HUES48 (cell line): ENCODE data around the gene SLC3A2.
"Not testable (repeated sequence)": the region's sequence is repeated elsewhere in the genome, so short reads cannot be mapped to it uniquely, and the experiment has no call there.

Experiments
- H3K27ac ChIP-seq: one replicate; pipeline ENCODE4 v1.7.0; 2013; ENCODE audit warnings: low read depth, low read length, inconsistent platforms
- H3K27me3 ChIP-seq: 2 replicates; pipeline ENCODE4 v1.6.1; 2013; ENCODE audit warnings: mild to moderate bottlenecking, low read length; ENCODE audit not compliant: control insufficient read depth, insufficient read depth
- H3K36me3 ChIP-seq: 2 replicates; pipeline ENCODE4 v1.6.1; 2013; ENCODE audit warnings: low read length; ENCODE audit not compliant: control insufficient read depth, insufficient read depth
- H3K4me1 ChIP-seq: 2 replicates; pipeline ENCODE4 v1.6.1; 2013; ENCODE audit warnings: mild to moderate bottlenecking, low read length; ENCODE audit not compliant: control insufficient read depth, insufficient read depth
- H3K4me3 ChIP-seq: 2 replicates; pipeline ENCODE4 v1.5.1; 2013; ENCODE audit warnings: mild to moderate bottlenecking, low read depth, low read length
- H3K9ac ChIP-seq: 2 replicates; pipeline ENCODE4 v1.6.1; 2013; ENCODE audit warnings: mild to moderate bottlenecking, low read depth, low read length, moderate library complexity
- H3K9me3 ChIP-seq: 2 replicates; pipeline ENCODE4 v1.6.1; 2013; ENCODE audit warnings: low read length; ENCODE audit not compliant: control insufficient read depth, insufficient read depth

Gene SLC3A2

DNA sequence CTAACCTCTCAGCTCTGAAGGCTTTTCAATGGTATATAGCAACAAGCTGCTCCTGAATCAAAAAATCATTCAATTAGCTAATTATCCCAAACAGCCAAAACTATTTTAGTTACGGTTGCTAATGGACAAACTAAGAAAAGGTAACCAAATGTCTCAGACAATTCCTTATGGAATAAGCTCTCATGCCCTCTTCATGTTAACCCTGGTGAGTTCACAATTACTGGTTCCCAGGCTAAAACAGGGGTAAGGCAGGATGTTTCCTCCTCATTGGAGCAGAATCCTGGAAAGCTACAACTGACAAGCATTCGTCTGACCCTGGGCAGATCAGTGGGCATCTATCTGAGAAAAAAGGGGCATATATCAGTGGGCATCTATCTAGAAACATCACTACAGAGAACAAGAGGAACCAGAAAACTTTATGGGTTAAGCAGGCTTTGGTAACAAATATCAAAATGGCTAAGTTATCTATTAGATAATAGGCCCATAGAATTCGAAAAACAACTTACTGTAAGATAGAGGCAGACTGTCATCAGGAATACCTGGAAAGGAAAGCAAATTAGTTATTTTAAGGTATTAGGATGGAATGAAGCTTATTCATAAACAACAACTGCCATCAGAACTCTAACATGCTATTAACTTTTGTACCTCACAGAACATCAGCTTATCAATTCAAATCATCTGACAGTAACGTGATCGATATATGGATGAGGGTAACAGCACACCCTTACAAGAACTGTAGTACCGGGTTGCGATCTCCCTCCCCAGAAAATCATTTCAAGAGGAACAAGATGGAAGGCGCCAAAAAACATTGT, 26.5 kb upstream of the SLC3A2 start:
- peak overlapping the region; percentile 90 for H3K4me3 ChIP-seq
- no peaks in the 10 kb centered on the region for H3K9me3 ChIP-seq
- peak overlapping the region; percentile 99 for H3K27ac ChIP-seq
- no peaks in the 10 kb centered on the region for H3K27me3 ChIP-seq
- H3K36me3 ChIP-seq: peaks cover 41% of the 10 kb centered on the region
- H3K9ac ChIP-seq: peak overlapping the region; percentile 99
- H3K4me1 ChIP-seq: peaks cover 15% of the 10 kb centered on the region; the same call in 1 of the 2 replicates

DNA sequence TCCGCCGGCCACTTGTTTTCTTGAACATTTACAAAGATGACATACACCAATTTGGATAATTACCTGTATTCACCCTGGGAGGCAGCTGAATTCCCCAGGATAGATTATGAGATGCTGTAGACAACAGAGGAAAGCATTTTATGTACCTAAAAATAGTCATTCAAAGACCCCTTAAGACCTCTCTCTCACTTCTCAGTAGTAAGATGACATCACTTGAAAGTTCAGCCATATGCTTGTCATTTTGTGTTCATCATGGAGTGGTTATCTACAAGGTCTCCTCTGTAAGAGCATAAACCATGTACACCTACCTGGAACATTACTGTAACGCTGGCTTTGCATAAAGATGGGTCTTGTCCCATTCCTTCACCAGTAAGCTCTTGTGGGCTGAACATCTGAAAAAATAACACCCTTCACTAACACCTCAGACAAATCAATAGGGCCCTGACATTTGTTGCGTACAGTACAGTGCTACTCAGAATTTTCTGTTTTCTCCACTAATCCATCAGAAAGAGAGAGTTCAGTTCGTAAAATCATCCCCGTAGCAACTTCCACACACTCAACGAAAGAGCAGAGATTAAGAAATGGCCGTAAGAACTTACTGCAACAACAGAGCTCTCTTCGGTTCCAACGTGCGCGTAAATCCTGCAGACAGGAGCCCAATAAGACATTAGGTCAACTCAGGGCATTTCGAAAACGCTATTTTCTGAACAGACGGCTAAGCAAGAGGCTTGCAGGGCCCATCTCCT, 25.7 kb upstream of the SLC3A2 start:
- peaks cover 18% of the 10 kb centered on the region; the same call in 1 of the 2 replicates for H3K4me1 ChIP-seq

DNA sequence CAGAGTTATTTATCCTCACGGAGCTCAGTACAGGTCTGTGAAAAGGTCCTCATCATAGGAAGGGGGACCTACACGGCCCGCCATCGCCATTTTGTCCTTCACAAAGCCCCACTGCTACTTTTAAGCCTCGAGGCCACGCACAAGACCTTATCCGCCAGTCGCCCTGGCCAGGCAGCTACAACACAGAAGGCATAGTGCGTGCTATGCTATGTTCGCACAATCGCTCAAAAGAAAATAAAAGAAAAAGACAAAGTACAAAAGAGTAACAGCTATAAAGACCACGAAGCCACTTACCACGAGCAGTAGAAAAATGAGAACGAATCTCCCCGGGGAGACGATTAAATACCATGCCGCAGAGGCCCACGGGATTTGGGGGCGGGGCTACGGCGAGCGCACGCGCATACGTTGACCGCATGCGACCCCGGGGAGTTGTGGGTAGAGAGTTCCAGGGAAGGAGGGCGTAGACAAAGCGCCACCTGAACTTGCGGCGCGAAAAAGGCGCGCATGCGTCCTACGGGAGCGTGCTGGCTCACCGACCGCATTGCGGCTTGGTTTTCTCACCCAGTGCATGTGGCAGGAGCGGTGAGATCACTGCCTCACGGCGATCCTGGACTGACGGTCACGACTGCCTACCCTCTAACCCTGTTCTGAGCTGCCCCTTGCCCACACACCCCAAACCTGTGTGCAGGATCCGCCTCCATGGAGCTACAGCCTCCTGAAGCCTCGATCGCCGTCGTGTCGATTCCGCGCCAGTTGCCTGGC, 24.9 kb upstream of the SLC3A2 start:
- Histone ChIP-seq H3K27me3 (no peaks in the 10 kb centered on the region), H3K36me3 (peaks cover 46% of the 10 kb centered on the region), H3K9ac (peak overlapping the region; percentile 99), H3K9me3 (no peaks in the 10 kb centered on the region), H3K27ac (peak overlapping the region; percentile 99), H3K4me3 (peak overlapping the region; percentile 90), H3K4me1 (peaks cover 18% of the 10 kb centered on the region; the same call in 1 of the 2 replicates)

More for the DNA sequence above, 25.7 kb upstream of the SLC3A2 start:
- Histone ChIP-seq H3K36me3 (peaks cover 45% of the 10 kb centered on the region), H3K9ac (peak overlapping the region; percentile 99), H3K4me3 (peak overlapping the region; percentile 90), H3K9me3 (no peaks in the 10 kb centered on the region), H3K27ac (peak overlapping the region; percentile 99), H3K27me3 (no peaks in the 10 kb centered on the region)

DNA sequence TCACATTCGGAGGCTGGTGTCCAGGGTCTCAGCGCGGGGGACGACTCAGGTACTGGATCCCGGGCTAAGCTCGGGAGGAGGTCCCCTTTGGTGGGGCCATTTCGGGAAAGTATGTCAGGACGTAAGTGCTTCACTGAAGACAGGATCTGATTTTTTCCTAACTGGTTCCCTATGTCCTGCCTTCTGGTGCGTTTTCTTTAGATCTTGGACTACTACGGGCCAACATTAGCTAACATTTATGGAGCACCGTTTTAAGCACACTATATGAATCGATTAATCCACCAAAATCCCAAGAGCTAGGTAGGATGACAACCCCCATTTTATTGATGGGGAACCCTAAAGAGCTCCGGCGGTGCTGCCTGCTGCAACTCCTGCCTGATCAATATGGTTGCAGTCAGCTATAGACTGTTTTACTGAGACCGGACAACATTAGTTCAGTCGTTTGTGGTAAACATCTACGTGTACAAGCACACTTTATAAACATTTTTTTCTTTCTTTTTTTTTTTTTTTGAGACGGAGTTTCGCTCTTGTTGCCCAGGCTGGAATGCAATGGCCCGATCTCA, 24.3 kb upstream of the SLC3A2 start:
- Histone ChIP-seq H3K9me3 (no peaks in the 10 kb centered on the region), H3K27me3 (no peaks in the 10 kb centered on the region), H3K36me3 (peaks cover 52% of the 10 kb centered on the region), H3K27ac (peak overlapping the region; percentile 97), H3K4me1 (peaks cover 18% of the 10 kb centered on the region; the same call in 1 of the 2 replicates), H3K4me3 (peak overlapping the region; percentile 90), H3K9ac (peak overlapping the region; percentile 99)

DNA sequence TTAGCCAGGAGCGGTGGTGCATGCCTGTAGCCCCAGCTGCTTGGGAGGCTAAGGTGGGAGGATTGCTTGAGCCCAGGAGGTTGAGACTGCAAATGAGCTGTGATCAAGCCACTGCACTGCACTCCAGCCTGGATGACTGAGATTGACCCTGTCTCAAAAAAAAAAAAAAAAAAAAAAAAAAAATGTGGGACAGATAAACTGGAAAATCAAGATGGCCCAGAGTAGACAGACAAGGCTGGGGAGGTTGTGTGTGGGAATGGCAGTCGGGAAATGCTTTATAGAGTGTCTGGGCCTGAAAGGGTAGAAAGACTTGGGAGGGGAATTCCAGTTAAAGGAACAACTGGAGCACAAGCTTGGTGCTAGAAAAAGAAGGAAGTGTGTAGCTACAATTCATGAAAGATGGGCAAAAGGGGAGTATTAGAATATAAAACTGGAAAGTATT, 23.1 kb upstream of the SLC3A2 start:
- H3K27ac ChIP-seq: peak overlapping the region; percentile 97
- H3K27me3 ChIP-seq: no peaks in the 10 kb centered on the region
- H3K4me1 ChIP-seq: peaks cover 13% of the 10 kb centered on the region; the same call in 1 of the 2 replicates
- peak overlapping the region; percentile 99 for H3K9ac ChIP-seq
- peaks cover 45% of the 10 kb centered on the region for H3K36me3 ChIP-seq
- no peaks in the 10 kb centered on the region for H3K9me3 ChIP-seq
- H3K4me3 ChIP-seq: peak overlapping the region; percentile 90

DNA sequence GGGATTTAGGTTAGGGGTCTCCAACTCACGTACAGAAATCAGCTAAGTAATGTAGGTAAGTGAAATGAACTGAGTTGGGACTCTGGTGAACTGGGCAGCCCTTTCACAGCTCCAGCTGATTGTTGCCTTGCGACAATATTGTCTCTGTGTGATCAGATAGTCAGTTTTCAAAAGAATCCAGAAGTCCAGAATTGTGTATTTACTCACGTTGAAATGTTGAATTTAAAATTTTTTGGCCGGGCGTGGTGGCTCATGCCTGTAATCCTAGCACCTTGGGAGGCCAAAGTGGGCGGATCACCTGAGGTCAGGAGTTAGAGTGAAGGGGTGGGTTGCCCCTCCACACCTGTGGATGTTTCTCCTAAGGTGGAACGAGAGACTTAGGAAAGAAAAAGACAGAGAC, 22.5 kb upstream of the SLC3A2 start:
- no peaks in the 10 kb centered on the region for H3K27me3 ChIP-seq
- peak overlapping the region; percentile 90 for H3K4me3 ChIP-seq
- peaks cover 7% of the 10 kb centered on the region; the same call in 1 of the 2 replicates for H3K4me1 ChIP-seq
- H3K9me3 ChIP-seq: no peaks in the 10 kb centered on the region
- peaks cover 43% of the 10 kb centered on the region for H3K36me3 ChIP-seq
- H3K9ac ChIP-seq: peak overlapping the region; percentile 99
- H3K27ac ChIP-seq: peak overlapping the region; percentile 74

DNA sequence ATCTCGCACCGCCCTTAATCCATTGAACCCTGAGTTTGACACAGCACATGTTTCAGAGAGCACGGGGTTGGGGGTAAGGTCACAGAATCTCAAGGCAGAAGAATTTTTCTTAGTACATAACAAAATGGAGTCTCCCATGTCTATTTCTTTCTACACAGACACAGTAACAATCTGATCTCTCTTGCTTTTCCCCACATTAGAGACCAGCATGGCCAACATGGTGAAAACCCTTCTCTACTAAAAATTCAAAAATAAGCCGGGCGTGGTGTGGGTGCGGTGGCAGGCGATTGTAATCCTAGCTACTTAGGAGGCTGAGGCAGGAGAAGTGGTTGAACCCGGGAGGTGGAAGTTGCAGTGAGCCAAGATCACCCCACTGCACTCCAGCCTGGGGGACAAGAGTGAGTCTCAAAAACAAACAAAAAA, 21.4 kb upstream of the SLC3A2 start:
- not testable (repeated sequence) for H3K9me3 ChIP-seq, H3K4me3 ChIP-seq, H3K4me1 ChIP-seq, H3K27me3 ChIP-seq, H3K9ac ChIP-seq
- Histone ChIP-seq H3K27ac (peak overlapping the region; percentile 74), H3K36me3 (peaks cover 42% of the 10 kb centered on the region)

DNA sequence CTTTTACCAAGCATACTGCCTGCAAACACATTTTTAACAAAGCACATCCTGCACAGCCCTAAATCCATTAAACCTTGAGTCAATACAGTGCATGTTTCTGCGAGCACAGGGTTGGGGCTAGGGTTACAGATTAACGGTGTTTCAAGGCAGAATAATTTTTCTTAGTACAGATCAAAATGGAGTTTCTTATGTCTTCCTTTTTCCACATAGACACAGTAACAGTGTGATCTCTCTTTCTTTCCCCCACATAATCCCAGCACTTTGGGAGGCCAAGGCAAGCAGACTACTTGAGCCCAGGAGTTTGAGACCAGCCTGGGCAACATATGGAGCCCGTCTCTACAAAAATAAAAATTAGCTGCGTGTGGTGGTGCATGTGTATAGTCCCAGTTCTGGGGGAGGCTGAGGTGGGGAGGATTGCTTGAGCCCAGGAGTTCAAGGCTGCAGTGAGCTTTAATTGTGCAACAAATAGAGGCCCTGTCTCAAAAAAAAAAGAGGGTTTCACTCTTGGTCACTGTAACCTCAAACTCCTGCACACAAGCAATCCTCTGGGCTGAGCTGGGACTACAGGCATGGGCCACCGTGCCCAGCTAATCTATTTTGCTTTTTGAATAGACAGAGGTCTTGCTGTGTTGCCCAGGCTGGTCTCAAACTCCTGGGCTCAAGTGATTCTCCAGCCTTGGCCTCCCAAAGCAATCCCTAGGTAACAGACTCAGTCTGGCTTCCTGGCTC, 19.7 kb upstream of the SLC3A2 start:
- H3K36me3 ChIP-seq: peaks cover 44% of the 10 kb centered on the region
- no peaks in the 10 kb centered on the region for H3K27me3 ChIP-seq
- H3K9me3 ChIP-seq: no peaks in the 10 kb centered on the region
- peak overlapping the region; percentile 73 for H3K27ac ChIP-seq
- peaks cover 6% of the 10 kb centered on the region; the same call in 1 of the 2 replicates for H3K4me1 ChIP-seq
- H3K9ac ChIP-seq: no peak overlapping the region
- H3K4me3 ChIP-seq: no peak overlapping the region

DNA sequence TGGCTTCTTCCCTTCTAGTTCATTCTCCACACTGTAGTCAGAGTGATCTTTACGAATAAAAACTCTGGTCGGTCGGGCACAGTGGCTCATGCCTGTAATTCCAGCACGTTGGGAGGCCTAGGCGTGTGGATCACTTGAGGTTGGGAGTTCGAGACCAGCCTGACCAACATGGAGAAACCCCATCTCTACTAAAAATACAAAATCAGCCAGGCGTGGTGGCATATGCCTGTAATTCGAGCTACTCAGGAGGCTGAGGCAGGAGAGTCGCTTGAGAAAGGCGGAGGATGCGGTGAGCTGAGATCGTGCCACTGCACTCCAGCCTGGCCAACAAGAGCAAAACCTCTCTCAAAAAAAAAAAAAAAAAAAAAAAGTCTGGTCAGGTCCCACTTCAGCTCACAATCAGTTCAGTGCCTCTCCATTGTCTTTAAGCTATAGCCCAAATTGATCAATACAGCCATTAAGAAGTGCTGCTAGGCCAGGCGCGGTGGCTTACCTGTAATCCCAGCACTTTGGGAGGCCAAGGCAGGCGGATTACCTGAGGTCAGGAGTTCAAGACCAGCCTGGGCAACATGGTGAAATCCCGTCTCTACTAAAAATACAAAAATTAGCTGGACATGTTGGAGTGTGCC, 19.0 kb upstream of the SLC3A2 start:
- H3K4me1 ChIP-seq, H3K27me3 ChIP-seq, H3K4me3 ChIP-seq, H3K9me3 ChIP-seq, H3K9ac ChIP-seq: not testable (repeated sequence)
- peak overlapping the region; percentile 73 for H3K27ac ChIP-seq
- peaks cover 50% of the 10 kb centered on the region for H3K36me3 ChIP-seq
